HepG2 (cell line): ENCODE data around the gene ZNF48. TPM values are rescaled to one million over a fixed set of nuclear protein-coding genes. Genes with fewer than 3 reads are reported as not detected.
A peak's percentile ranks its signal among the peaks of the same experiment; 100 is the strongest.

Experiments
- MEIS2 ChIP-seq: sonication (generic); formaldehyde crosslinking; IDR thresholded peaks from 2 replicates; pipeline ENCODE4 v1.9.0; 2021; ENCODE audit warnings: mild to moderate bottlenecking, missing genetic modification reagents
- MYNN ChIP-seq: sonication (generic); formaldehyde crosslinking; IDR thresholded peaks from 2 replicates; pipeline ENCODE4 v1.4.0; 2020; ENCODE audit warnings: mild to moderate bottlenecking, low read depth, missing genetic modification reagents
- RAD21 ChIP-seq: fragments of 450-650 bp; formaldehyde crosslinking; IDR thresholded peaks from 2 replicates; pipeline ENCODE4 v1.5.0; 2020; ENCODE audit warnings: mild to moderate bottlenecking
- ZNF703 ChIP-seq: sonication (generic); formaldehyde crosslinking; IDR thresholded peaks from 2 replicates; pipeline ENCODE4 v1.5.1; 2020; ENCODE audit warnings: missing genetic modification reagents, mild to moderate bottlenecking, moderate library complexity, borderline replicate concordance
- ZNF713 ChIP-seq: sonication (generic); formaldehyde crosslinking; IDR thresholded peaks from 2 replicates; pipeline ENCODE4 v1.4.0; 2020; ENCODE audit warnings: mild to moderate bottlenecking, missing genetic modification reagents
- polyA plus RNA-seq, 8 experiments: library from polyadenylated mRNA; depleted of rRNA in 3 of 8; stranded (reverse) in 7 of 8; unstranded in 1 of 8; fragments of >200 nt; fragmentation: Illumina TruSeq in 4 of 8; extraction: Trizol in 4 of 8; gene quantifications; 2 replicates each; pipeline versions ENCODE4 v1.2.1 to v1.2.3, GENCODE V29; 2011 to 2016; ENCODE audit warnings: low read depth in 4 of 8, missing spikeins in 1 of 8, mixed read lengths in 1 of 8; ENCODE audit not compliant: insufficient read depth in 1 of 8
- total RNA-seq, 5 experiments: library from RNA; depleted of rRNA; stranded (reverse); fragments of >200 nt; fragmentation: Illumina TruSeq; extraction: Trizol; gene quantifications; 2 replicates each; pipeline ENCODE4 v1.2.3, GENCODE V29; 2016; ENCODE audit warnings: low read depth in 1 of 5
- TF ChIP-seq, protein P1 (sequence below): sonication (generic); formaldehyde crosslinking; IDR thresholded peaks from 2 replicates; pipeline ENCODE4 v1.4.0; 2020; ENCODE audit warnings: missing genetic modification reagents, mild to moderate bottlenecking, borderline replicate concordance
- TF ChIP-seq, protein P2 (sequence below): sonication (generic); formaldehyde crosslinking; IDR thresholded peaks from 2 replicates; pipeline ENCODE4 v1.4.0; 2020; ENCODE audit warnings: missing genetic modification reagents
- TF ChIP-seq, protein P3 (sequence below): sonication (generic); formaldehyde crosslinking; IDR thresholded peaks from 2 replicates; pipeline ENCODE4 v1.5.0; 2020; ENCODE audit warnings: mild to moderate bottlenecking, low read depth, missing genetic modification reagents, borderline replicate concordance
- TF ChIP-seq, protein P4 (sequence below): sonication (generic); formaldehyde crosslinking; IDR thresholded peaks from 2 replicates; pipeline ENCODE4 v1.4.0; 2020; ENCODE audit warnings: missing genetic modification reagents, low read depth, mild to moderate bottlenecking, borderline replicate concordance
- TF ChIP-seq, protein P5 (sequence below): IDR thresholded peaks from 2 replicates; pipeline ENCODE4 v1.6.1; 2016; ENCODE audit warnings: low read depth, control low read depth
- TF ChIP-seq, protein P6 (sequence below): sonication (generic); formaldehyde crosslinking; IDR thresholded peaks from 2 replicates; pipeline ENCODE4 v1.5.0; 2020; ENCODE audit warnings: mild to moderate bottlenecking, missing genetic modification reagents, borderline replicate concordance

ZNF48 gene
- total and polyA plus RNA-seq, 2 of the 13 experiments (the other 11 are each of a cell fraction or from before 2014, with no cell fraction given): 9.9 to 12.3 TPM

DNA sequence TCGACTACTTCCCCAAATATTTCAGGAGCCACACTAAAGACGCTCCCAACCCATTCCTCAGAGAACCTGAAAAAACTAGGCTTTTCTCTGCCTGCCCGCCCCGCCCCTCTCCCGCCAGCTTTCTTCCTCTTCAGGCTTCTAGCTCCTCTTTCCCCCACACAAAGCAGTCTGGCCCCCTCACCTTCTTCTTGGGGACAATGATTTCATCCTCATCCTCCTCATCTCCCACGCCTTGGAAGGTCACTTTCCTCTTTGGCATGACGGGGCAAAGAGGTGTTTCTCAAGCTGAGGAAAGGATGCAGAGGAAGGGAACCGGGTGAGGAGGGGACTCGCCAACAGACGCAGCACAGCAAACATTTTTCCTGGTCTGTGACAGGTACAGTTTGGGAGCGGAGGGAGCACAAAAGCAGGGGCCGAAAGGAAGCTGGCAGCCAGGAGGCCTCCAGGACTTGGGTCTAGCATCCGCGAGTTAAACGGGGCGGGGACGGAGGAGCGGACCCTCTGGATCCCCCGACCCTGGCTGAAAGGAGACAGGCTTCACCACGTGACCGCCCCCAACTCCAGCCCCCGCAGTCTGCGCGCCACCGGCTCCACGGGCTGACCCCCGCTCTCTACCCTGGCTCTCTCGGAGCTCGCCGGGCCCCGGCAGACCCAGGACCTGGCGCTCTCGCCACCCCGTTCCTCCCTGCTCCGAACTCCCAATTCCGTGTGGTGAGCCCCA lies 40.6 kb upstream of the ZNF48 start (continued):
- TF ChIP-seq, protein P1, sequence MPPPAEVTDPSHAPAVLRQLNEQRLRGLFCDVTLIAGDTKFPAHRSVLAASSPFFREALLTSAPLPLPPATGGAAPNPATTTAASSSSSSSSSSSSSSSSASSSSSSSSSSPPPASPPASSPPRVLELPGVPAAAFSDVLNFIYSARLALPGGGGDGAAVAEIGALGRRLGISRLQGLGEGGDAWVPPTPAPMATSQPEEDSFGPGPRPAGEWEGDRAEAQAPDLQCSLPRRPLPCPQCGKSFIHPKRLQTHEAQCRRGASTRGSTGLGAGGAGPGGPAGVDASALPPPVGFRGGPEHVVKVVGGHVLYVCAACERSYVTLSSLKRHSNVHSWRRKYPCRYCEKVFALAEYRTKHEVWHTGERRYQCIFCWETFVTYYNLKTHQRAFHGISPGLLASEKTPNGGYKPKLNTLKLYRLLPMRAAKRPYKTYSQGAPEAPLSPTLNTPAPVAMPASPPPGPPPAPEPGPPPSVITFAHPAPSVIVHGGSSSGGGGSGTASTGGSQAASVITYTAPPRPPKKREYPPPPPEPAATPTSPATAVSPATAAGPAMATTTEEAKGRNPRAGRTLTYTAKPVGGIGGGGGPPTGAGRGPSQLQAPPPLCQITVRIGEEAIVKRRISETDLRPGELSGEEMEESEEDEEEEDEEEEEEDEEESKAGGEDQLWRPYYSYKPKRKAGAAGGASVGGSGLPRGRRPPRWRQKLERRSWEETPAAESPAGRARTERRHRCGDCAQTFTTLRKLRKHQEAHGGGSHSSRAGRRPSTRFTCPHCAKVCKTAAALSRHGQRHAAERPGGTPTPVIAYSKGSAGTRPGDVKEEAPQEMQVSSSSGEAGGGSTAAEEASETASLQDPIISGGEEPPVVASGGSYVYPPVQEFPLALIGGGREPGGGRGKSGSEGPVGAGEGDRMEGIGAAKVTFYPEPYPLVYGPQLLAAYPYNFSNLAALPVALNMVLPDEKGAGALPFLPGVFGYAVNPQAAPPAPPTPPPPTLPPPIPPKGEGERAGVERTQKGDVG (CRISPR knock-in tag): no peak
- TF ChIP-seq, protein P2, sequence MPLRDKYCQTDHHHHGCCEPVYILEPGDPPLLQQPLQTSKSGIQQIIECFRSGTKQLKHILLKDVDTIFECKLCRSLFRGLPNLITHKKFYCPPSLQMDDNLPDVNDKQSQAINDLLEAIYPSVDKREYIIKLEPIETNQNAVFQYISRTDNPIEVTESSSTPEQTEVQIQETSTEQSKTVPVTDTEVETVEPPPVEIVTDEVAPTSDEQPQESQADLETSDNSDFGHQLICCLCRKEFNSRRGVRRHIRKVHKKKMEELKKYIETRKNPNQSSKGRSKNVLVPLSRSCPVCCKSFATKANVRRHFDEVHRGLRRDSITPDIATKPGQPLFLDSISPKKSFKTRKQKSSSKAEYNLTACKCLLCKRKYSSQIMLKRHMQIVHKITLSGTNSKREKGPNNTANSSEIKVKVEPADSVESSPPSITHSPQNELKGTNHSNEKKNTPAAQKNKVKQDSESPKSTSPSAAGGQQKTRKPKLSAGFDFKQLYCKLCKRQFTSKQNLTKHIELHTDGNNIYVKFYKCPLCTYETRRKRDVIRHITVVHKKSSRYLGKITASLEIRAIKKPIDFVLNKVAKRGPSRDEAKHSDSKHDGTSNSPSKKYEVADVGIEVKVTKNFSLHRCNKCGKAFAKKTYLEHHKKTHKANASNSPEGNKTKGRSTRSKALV (CRISPR knock-in tag): no peak
- TF ChIP-seq RAD21 (CRISPR knock-in tag) (no peak), MYNN (no peak), ZNF703 (CRISPR knock-in tag) (0 out of 2 replicates have a peak, but pooled peaks have one; percentile 65), ZNF713 (CRISPR knock-in tag) (0 out of 2 replicates have a peak, but pooled peaks have one; percentile 39), MEIS2 (CRISPR knock-in tag) (no peak)
- TF ChIP-seq, protein P3, sequence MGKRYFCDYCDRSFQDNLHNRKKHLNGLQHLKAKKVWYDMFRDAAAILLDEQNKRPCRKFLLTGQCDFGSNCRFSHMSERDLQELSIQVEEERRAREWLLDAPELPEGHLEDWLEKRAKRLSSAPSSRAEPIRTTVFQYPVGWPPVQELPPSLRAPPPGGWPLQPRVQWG (CRISPR knock-in tag): no peak
- TF ChIP-seq, protein P4, sequence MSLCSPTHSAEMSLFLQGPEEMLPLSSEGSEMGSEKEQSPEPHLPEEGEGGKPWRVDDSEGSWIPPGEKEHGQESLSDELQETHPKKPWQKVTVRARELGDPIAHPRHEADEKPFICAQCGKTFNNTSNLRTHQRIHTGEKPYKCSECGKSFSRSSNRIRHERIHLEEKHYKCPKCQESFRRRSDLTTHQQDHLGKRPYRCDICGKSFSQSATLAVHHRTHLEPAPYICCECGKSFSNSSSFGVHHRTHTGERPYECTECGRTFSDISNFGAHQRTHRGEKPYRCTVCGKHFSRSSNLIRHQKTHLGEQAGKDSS (CRISPR knock-in tag): 0 out of 2 replicates have a peak, but pooled peaks have one; percentile 13
- TF ChIP-seq, protein P5, sequence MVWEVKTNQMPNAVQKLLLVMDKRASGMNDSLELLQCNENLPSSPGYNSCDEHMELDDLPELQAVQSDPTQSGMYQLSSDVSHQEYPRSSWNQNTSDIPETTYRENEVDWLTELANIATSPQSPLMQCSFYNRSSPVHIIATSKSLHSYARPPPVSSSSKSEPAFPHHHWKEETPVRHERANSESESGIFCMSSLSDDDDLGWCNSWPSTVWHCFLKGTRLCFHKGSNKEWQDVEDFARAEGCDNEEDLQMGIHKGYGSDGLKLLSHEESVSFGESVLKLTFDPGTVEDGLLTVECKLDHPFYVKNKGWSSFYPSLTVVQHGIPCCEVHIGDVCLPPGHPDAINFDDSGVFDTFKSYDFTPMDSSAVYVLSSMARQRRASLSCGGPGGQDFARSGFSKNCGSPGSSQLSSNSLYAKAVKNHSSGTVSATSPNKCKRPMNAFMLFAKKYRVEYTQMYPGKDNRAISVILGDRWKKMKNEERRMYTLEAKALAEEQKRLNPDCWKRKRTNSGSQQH (CRISPR knock-in tag): no peak
- TF ChIP-seq, protein P6, sequence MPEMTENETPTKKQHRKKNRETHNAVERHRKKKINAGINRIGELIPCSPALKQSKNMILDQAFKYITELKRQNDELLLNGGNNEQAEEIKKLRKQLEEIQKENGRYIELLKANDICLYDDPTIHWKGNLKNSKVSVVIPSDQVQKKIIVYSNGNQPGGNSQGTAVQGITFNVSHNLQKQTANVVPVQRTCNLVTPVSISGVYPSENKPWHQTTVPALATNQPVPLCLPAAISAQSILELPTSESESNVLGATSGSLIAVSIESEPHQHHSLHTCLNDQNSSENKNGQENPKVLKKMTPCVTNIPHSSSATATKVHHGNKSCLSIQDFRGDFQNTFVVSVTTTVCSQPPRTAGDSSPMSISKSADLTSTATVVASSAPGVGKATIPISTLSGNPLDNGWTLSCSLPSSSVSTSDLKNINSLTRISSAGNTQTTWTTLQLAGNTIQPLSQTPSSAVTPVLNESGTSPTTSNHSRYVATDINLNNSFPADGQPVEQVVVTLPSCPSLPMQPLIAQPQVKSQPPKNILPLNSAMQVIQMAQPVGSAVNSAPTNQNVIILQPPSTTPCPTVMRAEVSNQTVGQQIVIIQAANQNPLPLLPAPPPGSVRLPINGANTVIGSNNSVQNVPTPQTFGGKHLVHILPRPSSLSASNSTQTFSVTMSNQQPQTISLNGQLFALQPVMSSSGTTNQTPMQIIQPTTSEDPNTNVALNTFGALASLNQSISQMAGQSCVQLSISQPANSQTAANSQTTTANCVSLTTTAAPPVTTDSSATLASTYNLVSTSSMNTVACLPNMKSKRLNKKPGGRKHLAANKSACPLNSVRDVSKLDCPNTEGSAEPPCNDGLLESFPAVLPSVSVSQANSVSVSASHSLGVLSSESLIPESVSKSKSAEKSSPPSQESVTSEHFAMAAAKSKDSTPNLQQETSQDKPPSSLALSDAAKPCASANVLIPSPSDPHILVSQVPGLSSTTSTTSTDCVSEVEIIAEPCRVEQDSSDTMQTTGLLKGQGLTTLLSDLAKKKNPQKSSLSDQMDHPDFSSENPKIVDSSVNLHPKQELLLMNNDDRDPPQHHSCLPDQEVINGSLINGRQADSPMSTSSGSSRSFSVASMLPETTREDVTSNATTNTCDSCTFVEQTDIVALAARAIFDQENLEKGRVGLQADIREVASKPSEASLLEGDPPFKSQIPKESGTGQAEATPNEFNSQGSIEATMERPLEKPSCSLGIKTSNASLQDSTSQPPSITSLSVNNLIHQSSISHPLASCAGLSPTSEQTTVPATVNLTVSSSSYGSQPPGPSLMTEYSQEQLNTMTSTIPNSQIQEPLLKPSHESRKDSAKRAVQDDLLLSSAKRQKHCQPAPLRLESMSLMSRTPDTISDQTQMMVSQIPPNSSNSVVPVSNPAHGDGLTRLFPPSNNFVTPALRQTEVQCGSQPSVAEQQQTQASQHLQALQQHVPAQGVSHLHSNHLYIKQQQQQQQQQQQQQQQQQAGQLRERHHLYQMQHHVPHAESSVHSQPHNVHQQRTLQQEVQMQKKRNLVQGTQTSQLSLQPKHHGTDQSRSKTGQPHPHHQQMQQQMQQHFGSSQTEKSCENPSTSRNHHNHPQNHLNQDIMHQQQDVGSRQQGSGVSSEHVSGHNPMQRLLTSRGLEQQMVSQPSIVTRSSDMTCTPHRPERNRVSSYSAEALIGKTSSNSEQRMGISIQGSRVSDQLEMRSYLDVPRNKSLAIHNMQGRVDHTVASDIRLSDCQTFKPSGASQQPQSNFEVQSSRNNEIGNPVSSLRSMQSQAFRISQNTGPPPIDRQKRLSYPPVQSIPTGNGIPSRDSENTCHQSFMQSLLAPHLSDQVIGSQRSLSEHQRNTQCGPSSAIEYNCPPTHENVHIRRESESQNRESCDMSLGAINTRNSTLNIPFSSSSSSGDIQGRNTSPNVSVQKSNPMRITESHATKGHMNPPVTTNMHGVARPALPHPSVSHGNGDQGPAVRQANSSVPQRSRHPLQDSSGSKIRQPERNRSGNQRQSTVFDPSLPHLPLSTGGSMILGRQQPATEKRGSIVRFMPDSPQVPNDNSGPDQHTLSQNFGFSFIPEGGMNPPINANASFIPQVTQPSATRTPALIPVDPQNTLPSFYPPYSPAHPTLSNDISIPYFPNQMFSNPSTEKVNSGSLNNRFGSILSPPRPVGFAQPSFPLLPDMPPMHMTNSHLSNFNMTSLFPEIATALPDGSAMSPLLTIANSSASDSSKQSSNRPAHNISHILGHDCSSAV (CRISPR knock-in tag): no peak
